Measurements from ENCODE around the gene SFMBT2. TPM values are rescaled to one million over a fixed set of nuclear protein-coding genes. Genes with fewer than 3 reads are reported as not detected.

Gene SFMBT2
- total and polyA plus RNA-seq, 2 of the 13 experiments (the other 11 are each of a cell fraction or from before 2014, with no cell fraction given), result 0.01 to 0.02 TPM

- Histone ChIP-seq H3K4me1 (ENCODE audit: insufficient read depth, low read length) (no peaks in the 10 kb centered on the region), H3K9ac (ENCODE audit: insufficient read depth, low read depth, low read length) (no peak overlapping the region), H3K9me3 (ENCODE audit: low read length) (no peaks in the 10 kb centered on the region), H3K27ac (ENCODE audit: extremely low read length, insufficient read depth, low read length) (no peak overlapping the region), H3K27me3 (ENCODE audit: control insufficient read depth in 1 of 2, insufficient read depth in 2 of 2, low read length in 2 of 2) (peaks cover 2 to 10% of the 10 kb centered on the region in 2 experiments; a peak in 2 of 5 replicates), H3K4me3 (replicated peaks in 1 of 3; ENCODE audit: insufficient read depth in 1 of 3, low read depth in 2 of 3, low read length in 3 of 3) (no peak overlapping the region), H2AFZ (ENCODE audit: low read length) (no peak overlapping the region), H3K79me2 (ENCODE audit: insufficient read depth, low read length) (no peaks in the 10 kb centered on the region), H3K36me3 (replicated peaks in 1 of 2; ENCODE audit: control insufficient read depth in 1 of 2, insufficient read depth in 2 of 2, low read length in 2 of 2) (no peaks in the 10 kb centered on the region), H3K4me2 (ENCODE audit: low read depth, low read length) (no peak overlapping the region), H4K20me1 (ENCODE audit: insufficient read depth, low read length) (no peaks in the 10 kb centered on the region)
- BruUV-seq (replicated peaks), result no TSS peak
- in situ Hi-C loops (cut with HindIII; ENCODE audit: extremely low pct_ligation_motif_present, low pct_unique_long_range_greater_than_20kb) (no loop called here), intact Hi-C loops (cut with micrococcal nuclease; ENCODE audit: unreplicated experiment) (no loop called here)
- TF ChIP-seq PLSCR1 (CRISPR knock-in tag; IDR thresholded peaks at IDR 0.05; ENCODE audit: borderline replicate concordance), result no peak
- no peak for TF ChIP-seq ZNF446 (CRISPR knock-in tag; IDR thresholded peaks at IDR 0.05)
- no peak for TF ChIP-seq ZNF546 (CRISPR knock-in tag; conservative IDR thresholded peaks at IDR 0.05)
- TF ChIP-seq ZNF101 (CRISPR knock-in tag; IDR thresholded peaks at IDR 0.05; ENCODE audit: borderline replicate concordance, low read depth), result no peak
- TF ChIP-seq NFE2 (CRISPR knock-in tag; IDR thresholded peaks at IDR 0.05), result no peak
- TF ChIP-seq LBX2 (CRISPR knock-in tag; IDR thresholded peaks at IDR 0.05; ENCODE audit: borderline replicate concordance), result no peak
- FAIRE-seq (no peak), ATAC-seq (no peak), DNase-seq (ENCODE audit: low spot score) (no peak)
- CTCF ChIA-PET (ENCODE audit: low intra/inter-chr PET ratio, low total read pairs), result no interaction called here
- WGBS (ENCODE audit: low lambda C conversion rate), result 72% methylated on average over 7 of the region's 7 CpGs
- POLR2A ChIA-PET, result no interaction called here
Observed at GRCh38 chr10:7308826-7309225, 102.0 kb downstream of the SFMBT2 start.

GRCh38 chr10:7306616-7307015 is 104.2 kb downstream of the SFMBT2 start:
- ChIA-PET CTCF (ENCODE audit: low intra/inter-chr PET ratio, low total read pairs) (no interaction called here), POLR2A (no interaction called here)
- TF ChIP-seq FOXP4 (CRISPR knock-in tag; IDR thresholded peaks at IDR 0.05) (no peak), SP2 (CRISPR knock-in tag; IDR thresholded peaks at IDR 0.05) (no peak), ZNF225 (CRISPR knock-in tag; IDR thresholded peaks at IDR 0.05) (no peak), ISL2 (CRISPR knock-in tag; IDR thresholded peaks at IDR 0.05) (no peak), ZNF326 (CRISPR knock-in tag; IDR thresholded peaks at IDR 0.05; ENCODE audit: borderline replicate concordance) (no peak), NFYB (CRISPR knock-in tag; IDR thresholded peaks at IDR 0.05) (no peak), DNMT3B (CRISPR knock-in tag; conservative IDR thresholded peaks at IDR 0.05) (no peak), TEAD2 (CRISPR knock-in tag; IDR thresholded peaks at IDR 0.05) (no peak), GATAD2A (CRISPR knock-in tag; IDR thresholded peaks at IDR 0.05) (no peak), MEF2D (CRISPR knock-in tag; IDR thresholded peaks at IDR 0.05) (no peak), PBX2 (CRISPR knock-in tag; IDR thresholded peaks at IDR 0.05) (no peak)
- intact Hi-C loops (cut with micrococcal nuclease; ENCODE audit: unreplicated experiment) (no loop called here), in situ Hi-C loops (cut with HindIII; ENCODE audit: extremely low pct_ligation_motif_present, low pct_unique_long_range_greater_than_20kb) (no loop called here)
- Histone ChIP-seq H3K9me3 (ENCODE audit: low read length) (no peaks in the 10 kb centered on the region), H3K4me1 (ENCODE audit: insufficient read depth, low read length) (no peaks in the 10 kb centered on the region), H3K9ac (ENCODE audit: insufficient read depth, low read depth, low read length) (no peak overlapping the region), H3K4me2 (ENCODE audit: low read depth, low read length) (no peak overlapping the region), H3K4me3 (replicated peaks in 1 of 3; ENCODE audit: insufficient read depth in 1 of 3, low read depth in 2 of 3, low read length in 3 of 3) (no peak overlapping the region), H2AFZ (ENCODE audit: low read length) (no peak overlapping the region), H3K36me3 (replicated peaks in 1 of 2; ENCODE audit: control insufficient read depth in 1 of 2, insufficient read depth in 2 of 2, low read length in 2 of 2) (no peaks in the 10 kb centered on the region), H3K27ac (ENCODE audit: extremely low read length, insufficient read depth, low read length) (no peak overlapping the region), H4K20me1 (ENCODE audit: insufficient read depth, low read length) (no peaks in the 10 kb centered on the region), H3K79me2 (ENCODE audit: insufficient read depth, low read length) (no peaks in the 10 kb centered on the region), H3K27me3 (ENCODE audit: control insufficient read depth in 1 of 2, insufficient read depth in 2 of 2, low read length in 2 of 2) (peaks cover 2 to 10% of the 10 kb centered on the region in 2 experiments; a peak in 2 of 5 replicates)
- no TSS peak for BruUV-seq (replicated peaks)
- ATAC-seq, result no peak
- DNase-seq (ENCODE audit: low spot score), result no peak
- FAIRE-seq, result no peak

Measured in HepG2 (cell line).